ENCODE data around the gene CCL18.
"Not testable (repeated sequence)": the region's sequence is repeated elsewhere in the genome, so short reads cannot be mapped to it uniquely, and the experiment has no call there.

CCL18 gene

DNA sequence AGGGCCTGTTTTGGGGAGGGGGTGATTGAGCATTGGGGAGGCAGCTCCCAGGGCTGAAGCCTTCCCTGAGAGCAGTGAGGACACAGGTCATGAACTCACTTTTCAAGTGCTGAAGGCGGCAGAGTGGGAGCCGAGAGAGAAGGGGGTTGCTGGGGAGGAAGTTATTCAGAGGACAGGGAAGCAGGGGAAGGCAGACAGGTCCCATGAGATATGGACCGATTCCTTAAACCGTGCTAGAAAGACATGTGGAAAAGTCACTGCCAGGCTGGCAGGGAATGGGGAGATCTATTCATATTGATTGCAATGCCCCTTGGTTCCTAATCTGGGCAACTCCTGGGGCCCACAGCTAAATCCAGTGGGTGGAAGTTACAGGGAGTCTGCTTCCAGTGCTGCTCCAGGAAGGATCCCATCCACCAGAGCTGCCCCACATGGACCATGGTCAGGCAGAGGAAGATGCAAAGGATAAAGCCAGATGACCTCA is 40.7 kb downstream of the CCL18 start:
- Histone ChIP-seq H3K4me3 (ENCODE audit: insufficient read length, low read depth) (no peak overlapping the region), H3K4me1 (ENCODE audit: insufficient read depth, insufficient read length) (no peaks in the 10 kb centered on the region), H3K36me3 (ENCODE audit: insufficient read depth, insufficient read length, low read length) (no peaks in the 10 kb centered on the region), H3K27me3 (ENCODE audit: insufficient read depth, insufficient read length) (no peaks in the 10 kb centered on the region), H3K9me3 (ENCODE audit: insufficient read depth, low read length) (no peaks in the 10 kb centered on the region), H3K9ac (ENCODE audit: insufficient read length, low read depth) (no peak overlapping the region)
- DNase-seq (ENCODE audit: low read depth, low spot score), result no peak
- no peak for TF ChIP-seq SUZ12 (IDR thresholded peaks at IDR 0.05; ENCODE audit: extremely low read depth, insufficient read depth, insufficient read length)
- TF ChIP-seq YY1 (IDR thresholded peaks at IDR 0.05; ENCODE audit: insufficient read depth, insufficient read length), result no peak
- no peak for TF ChIP-seq ZNF274 (IDR thresholded peaks at IDR 0.05; ENCODE audit: low read depth, low read length)

DNA sequence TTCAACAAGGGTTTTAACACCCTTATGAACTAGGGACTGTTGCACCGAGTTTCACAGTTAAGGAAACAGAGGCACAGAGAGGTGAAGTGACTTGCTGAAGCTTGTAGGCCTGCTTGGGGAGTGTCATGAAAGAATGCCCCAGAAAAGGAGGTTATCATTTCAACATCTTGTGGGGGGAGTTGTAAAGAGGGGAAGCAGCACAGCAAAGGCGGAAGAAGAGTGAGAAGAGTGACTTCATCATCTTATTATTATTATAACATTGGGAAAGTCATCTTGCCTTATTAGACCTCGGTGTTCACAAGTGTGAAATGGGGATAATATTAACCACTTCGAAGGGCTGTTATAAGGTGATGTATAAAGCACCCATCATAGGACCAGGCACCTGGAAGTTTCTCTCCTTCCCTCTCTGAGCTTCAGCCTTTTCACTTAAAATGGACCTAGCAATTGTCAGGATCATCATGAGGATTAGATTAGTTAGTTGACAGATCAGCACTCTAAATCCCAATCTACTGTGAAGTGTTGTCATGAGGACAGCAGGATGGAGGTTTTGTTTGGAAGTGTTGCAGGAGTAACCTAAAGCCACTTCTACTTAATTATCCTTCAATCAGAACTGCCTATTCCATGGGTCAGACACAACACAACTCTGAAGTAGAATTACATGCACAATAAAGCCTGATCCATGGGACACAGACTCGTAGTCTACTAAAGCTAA is 41.9 kb downstream of the CCL18 start:
- Histone ChIP-seq H3K9me3 (ENCODE audit: insufficient read depth, low read length) (no peaks in the 10 kb centered on the region), H3K4me3 (ENCODE audit: insufficient read length, low read depth) (no peak overlapping the region), H3K27me3 (ENCODE audit: insufficient read depth, insufficient read length) (no peaks in the 10 kb centered on the region), H3K36me3 (ENCODE audit: insufficient read depth, insufficient read length, low read length) (no peaks in the 10 kb centered on the region), H3K9ac (ENCODE audit: insufficient read length, low read depth) (no peak overlapping the region), H3K4me1 (ENCODE audit: insufficient read depth, insufficient read length) (no peaks in the 10 kb centered on the region)
- no peak for TF ChIP-seq YY1 (IDR thresholded peaks at IDR 0.05; ENCODE audit: insufficient read depth, insufficient read length)
- no peak for TF ChIP-seq ZNF274 (IDR thresholded peaks at IDR 0.05; ENCODE audit: low read depth, low read length)
- no peak for TF ChIP-seq SUZ12 (IDR thresholded peaks at IDR 0.05; ENCODE audit: extremely low read depth, insufficient read depth, insufficient read length)
- DNase-seq (ENCODE audit: low read depth, low spot score), result no peak

DNA sequence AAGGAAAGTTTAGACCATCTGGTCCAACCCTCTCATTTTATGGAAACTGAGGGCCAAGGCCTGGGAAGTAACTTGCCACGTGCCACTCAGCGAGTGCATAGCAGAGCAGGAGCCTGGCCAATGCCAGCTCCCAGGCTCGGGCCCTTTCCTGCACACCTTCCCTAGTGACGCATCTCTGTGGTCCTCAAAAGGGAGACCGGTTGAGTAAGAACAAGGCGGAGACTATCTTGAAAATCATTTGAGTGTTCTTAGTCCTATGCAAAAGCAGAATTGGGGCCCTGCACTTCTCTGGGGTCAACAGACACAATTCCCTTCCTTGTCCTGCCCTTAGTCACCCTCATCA is 42.4 kb downstream of the CCL18 start:
- Histone ChIP-seq H3K27me3 (ENCODE audit: insufficient read depth, insufficient read length) (no peaks in the 10 kb centered on the region), H3K4me3 (ENCODE audit: insufficient read length, low read depth) (no peak overlapping the region), H3K9ac (ENCODE audit: insufficient read length, low read depth) (no peak overlapping the region), H3K36me3 (ENCODE audit: insufficient read depth, insufficient read length, low read length) (no peaks in the 10 kb centered on the region), H3K9me3 (ENCODE audit: insufficient read depth, low read length) (no peaks in the 10 kb centered on the region; the same call in 1 of the 2 replicates), H3K4me1 (ENCODE audit: insufficient read depth, insufficient read length) (no peaks in the 10 kb centered on the region)
- DNase-seq (ENCODE audit: low read depth, low spot score), result no peak
- TF ChIP-seq YY1 (IDR thresholded peaks at IDR 0.05; ENCODE audit: insufficient read depth, insufficient read length), result no peak
- TF ChIP-seq ZNF274 (IDR thresholded peaks at IDR 0.05; ENCODE audit: low read depth, low read length), result no peak
- no peak for TF ChIP-seq SUZ12 (IDR thresholded peaks at IDR 0.05; ENCODE audit: extremely low read depth, insufficient read depth, insufficient read length)

DNA sequence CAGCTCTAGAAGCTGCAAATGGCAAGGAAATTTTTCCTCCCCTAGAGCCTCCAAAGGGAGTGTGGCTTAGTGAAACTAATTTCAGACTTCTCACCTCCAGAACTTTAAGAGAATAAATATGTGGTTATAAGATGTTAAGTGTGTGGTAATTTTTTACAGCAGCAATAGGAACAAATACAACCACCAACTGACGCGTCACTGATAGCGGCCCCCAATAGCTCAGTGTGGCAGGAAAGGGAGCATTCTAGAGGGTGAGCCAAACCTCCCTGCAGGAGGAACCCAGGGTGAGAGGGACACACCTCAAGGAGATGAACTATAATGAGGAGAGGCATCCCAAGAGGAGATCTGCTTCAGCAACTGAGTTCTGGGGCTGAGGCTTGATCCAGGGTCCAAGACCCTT is 43.6 kb downstream of the CCL18 start:
- H3K36me3 ChIP-seq (ENCODE audit: insufficient read depth, insufficient read length, low read length), result no peaks in the 10 kb centered on the region
- no peaks in the 10 kb centered on the region for H3K27me3 ChIP-seq (ENCODE audit: insufficient read depth, insufficient read length)
- DNase-seq (ENCODE audit: low read depth, low spot score), result no peak
- TF ChIP-seq SUZ12 (IDR thresholded peaks at IDR 0.05; ENCODE audit: extremely low read depth, insufficient read depth, insufficient read length) (no peak), YY1 (IDR thresholded peaks at IDR 0.05; ENCODE audit: insufficient read depth, insufficient read length) (no peak), ZNF274 (IDR thresholded peaks at IDR 0.05; ENCODE audit: low read depth, low read length) (no peak)
- no peaks in the 10 kb centered on the region for H3K4me1 ChIP-seq (ENCODE audit: insufficient read depth, insufficient read length)
- H3K4me3 ChIP-seq (ENCODE audit: insufficient read length, low read depth), result no peak overlapping the region
- H3K9ac ChIP-seq (ENCODE audit: insufficient read length, low read depth), result no peak overlapping the region
- peaks cover 5% of the 10 kb centered on the region; the same call in 1 of the 2 replicates for H3K9me3 ChIP-seq (ENCODE audit: insufficient read depth, low read length)

DNA sequence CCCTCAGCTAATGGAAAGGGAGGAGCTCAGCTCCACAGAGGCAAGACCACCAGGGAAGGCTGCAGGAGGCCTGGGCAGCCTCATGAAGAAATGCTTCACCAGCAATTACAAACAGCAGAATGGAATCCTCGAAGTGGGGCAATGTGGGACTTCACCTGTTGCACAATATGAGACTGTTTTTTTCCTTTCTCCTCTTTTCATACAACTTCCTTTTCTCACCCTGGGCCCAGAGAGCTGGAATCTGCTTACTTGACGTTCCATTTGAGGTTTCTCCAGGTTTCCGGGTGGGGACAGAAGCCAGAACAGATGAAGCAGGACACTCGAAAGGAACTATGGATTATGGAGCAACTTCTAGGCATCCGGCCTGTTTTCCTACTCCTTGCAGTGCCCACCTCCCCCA is 44.2 kb downstream of the CCL18 start:
- not testable (repeated sequence) for H3K36me3 ChIP-seq (ENCODE audit: insufficient read depth, insufficient read length, low read length); H3K9ac ChIP-seq (ENCODE audit: insufficient read length, low read depth); DNase-seq (ENCODE audit: low read depth, low spot score); H3K4me1 ChIP-seq (ENCODE audit: insufficient read depth, insufficient read length); H3K4me3 ChIP-seq (ENCODE audit: insufficient read length, low read depth); H3K27me3 ChIP-seq (ENCODE audit: insufficient read depth, insufficient read length)
- H3K9me3 ChIP-seq (ENCODE audit: insufficient read depth, low read length), result peaks cover 10% of the 10 kb centered on the region; the same call in 1 of the 2 replicates

DNA sequence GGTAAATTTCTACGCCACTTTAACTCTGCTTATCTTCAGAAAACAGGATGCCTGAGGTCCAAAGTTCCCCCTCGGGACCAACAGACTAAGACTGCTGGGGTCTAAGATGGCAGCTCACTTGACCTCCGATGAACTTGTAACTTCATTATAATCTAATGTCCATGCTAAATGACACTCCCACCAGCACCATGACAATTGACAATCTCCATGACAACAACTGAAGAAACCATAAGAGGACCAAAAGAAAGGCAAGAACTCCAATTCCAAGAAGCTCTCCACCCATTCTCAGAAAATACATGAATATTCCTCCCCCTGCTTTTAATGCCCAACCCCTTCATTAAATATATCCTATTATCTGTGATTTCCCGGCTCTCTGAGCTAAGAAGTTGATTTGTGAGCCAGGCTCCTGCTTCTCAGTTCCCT is 47.0 kb downstream of the CCL18 start:
- Histone ChIP-seq H3K27me3 (ENCODE audit: insufficient read depth, insufficient read length) (no peaks in the 10 kb centered on the region), H3K9me3 (ENCODE audit: insufficient read depth, low read length) (peaks cover 10% of the 10 kb centered on the region; the same call in 1 of the 2 replicates), H3K36me3 (ENCODE audit: insufficient read depth, insufficient read length, low read length) (no peaks in the 10 kb centered on the region), H3K4me3 (ENCODE audit: insufficient read length, low read depth) (no peak overlapping the region), H3K9ac (ENCODE audit: insufficient read length, low read depth) (no peak overlapping the region), H3K4me1 (ENCODE audit: insufficient read depth, insufficient read length) (no peaks in the 10 kb centered on the region)
- no peak for DNase-seq (ENCODE audit: low read depth, low spot score)
- TF ChIP-seq ZNF274 (IDR thresholded peaks at IDR 0.05; ENCODE audit: low read depth, low read length), result no peak
- no peak for TF ChIP-seq SUZ12 (IDR thresholded peaks at IDR 0.05; ENCODE audit: extremely low read depth, insufficient read depth, insufficient read length)

DNA sequence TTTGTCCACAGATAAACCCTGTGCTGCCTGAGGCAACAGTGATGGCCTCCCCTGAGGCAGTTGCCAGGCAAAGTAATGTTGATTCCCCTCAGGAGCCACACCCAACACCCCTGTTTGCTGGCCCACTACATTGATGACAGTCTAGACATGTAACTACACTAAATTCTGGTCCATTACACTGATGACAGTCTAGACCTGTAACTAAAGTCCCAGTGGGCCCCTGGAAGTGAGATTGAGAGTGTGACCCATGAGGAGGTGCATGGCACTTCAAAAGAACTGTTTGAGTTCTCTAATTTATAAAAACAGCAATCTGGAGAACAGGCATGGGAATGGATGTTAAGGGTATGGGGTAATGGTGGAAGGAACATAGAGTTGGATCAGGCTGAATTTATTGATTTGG is 48.5 kb downstream of the CCL18 start:
- H3K27me3 ChIP-seq (ENCODE audit: insufficient read depth, insufficient read length), result no peaks in the 10 kb centered on the region
- no peak overlapping the region for H3K4me3 ChIP-seq (ENCODE audit: insufficient read length, low read depth)

DNA sequence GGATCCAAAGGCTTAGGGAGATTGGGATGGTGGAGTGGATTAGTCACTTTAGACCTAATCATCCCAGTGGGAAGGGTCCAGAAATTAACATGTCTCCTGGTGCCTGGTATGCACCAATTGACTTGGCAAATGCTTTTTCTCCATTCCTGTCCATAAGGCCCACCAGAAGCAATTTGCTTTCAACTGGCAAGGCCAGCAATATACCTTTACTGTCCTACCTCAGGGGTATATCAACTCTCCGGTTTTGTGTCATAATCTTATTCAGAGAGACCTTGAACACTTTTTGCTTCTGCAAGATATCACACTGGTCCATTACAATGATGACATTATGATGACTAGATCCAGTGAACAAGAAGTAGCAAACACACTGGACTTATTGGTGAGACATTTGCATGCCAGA is 49.1 kb downstream of the CCL18 start:
- H3K36me3 ChIP-seq (ENCODE audit: insufficient read depth, insufficient read length, low read length); H3K4me3 ChIP-seq (ENCODE audit: insufficient read length, low read depth); H3K4me1 ChIP-seq (ENCODE audit: insufficient read depth, insufficient read length); H3K9ac ChIP-seq (ENCODE audit: insufficient read length, low read depth); H3K27me3 ChIP-seq (ENCODE audit: insufficient read depth, insufficient read length); DNase-seq (ENCODE audit: low read depth, low spot score): not testable (repeated sequence)
- peaks cover 10% of the 10 kb centered on the region; the same call in 1 of the 2 replicates for H3K9me3 ChIP-seq (ENCODE audit: insufficient read depth, low read length)

More for the DNA sequence above, 48.5 kb downstream of the CCL18 start:
- Histone ChIP-seq H3K9ac (ENCODE audit: insufficient read length, low read depth) (no peak overlapping the region), H3K36me3 (ENCODE audit: insufficient read depth, insufficient read length, low read length) (no peaks in the 10 kb centered on the region), H3K9me3 (ENCODE audit: insufficient read depth, low read length) (peaks cover 10% of the 10 kb centered on the region; the same call in 1 of the 2 replicates), H3K4me1 (ENCODE audit: insufficient read depth, insufficient read length) (no peaks in the 10 kb centered on the region)
- no peak for DNase-seq (ENCODE audit: low read depth, low spot score)
- TF ChIP-seq ZNF274 (IDR thresholded peaks at IDR 0.05; ENCODE audit: low read depth, low read length) (no peak), YY1 (IDR thresholded peaks at IDR 0.05; ENCODE audit: insufficient read depth, insufficient read length) (no peak), SUZ12 (IDR thresholded peaks at IDR 0.05; ENCODE audit: extremely low read depth, insufficient read depth, insufficient read length) (no peak)

DNA sequence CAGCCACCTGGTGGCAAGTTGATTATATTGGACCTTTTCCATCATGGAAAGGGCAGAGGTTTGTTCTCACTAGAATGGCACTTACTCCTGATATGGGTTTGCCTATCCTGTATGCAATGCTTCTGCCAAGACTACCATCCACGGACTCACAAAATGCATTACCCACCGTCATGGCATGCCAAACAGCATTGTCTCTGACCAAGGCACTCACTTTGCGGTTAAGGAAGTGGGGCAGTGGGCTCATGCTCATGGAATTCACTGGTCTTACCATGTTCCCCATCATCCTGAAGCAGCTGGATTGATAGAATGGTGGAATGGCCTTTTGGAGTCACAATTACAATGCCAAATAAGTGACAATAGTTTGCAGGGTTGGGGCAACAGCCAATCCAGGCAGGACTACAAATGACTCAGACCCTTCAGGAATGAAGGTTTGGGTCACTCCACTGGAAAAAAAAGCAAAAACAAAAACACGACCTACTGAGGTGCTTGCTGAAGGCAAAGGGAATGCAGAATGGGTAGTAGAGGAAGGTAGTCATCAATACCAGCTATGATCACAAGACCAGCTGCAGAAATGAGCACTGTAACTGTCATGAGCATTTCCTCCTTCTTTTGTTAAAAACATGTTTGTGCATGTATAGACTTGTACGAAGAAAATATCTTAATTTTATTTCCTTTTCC is 51.0 kb downstream of the CCL18 start:
- not testable (repeated sequence) for DNase-seq (ENCODE audit: low read depth, low spot score); H3K4me3 ChIP-seq (ENCODE audit: insufficient read length, low read depth); H3K27me3 ChIP-seq (ENCODE audit: insufficient read depth, insufficient read length); H3K36me3 ChIP-seq (ENCODE audit: insufficient read depth, insufficient read length, low read length); H3K9ac ChIP-seq (ENCODE audit: insufficient read length, low read depth); H3K4me1 ChIP-seq (ENCODE audit: insufficient read depth, insufficient read length)
- peaks cover 10% of the 10 kb centered on the region; the same call in 1 of the 2 replicates for H3K9me3 ChIP-seq (ENCODE audit: insufficient read depth, low read length)

DNA sequence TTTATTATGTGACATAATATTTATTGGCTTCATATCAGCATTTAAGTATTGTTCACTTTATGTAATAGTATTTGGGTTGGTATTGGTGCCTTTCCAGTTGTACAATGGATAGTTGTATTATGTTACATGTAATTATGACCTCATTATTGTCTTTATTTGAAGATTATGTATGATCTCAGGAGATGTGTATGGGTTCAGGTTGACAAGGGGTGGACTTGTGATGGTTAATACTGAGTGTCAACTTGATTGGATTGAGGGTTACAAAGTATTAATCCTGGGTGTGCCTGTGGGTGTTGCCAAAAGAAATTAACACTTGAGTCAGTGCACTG is 51.5 kb downstream of the CCL18 start:
- not testable (repeated sequence) for H3K27me3 ChIP-seq (ENCODE audit: insufficient read depth, insufficient read length)
- H3K9me3 ChIP-seq (ENCODE audit: insufficient read depth, low read length), result peaks cover 10% of the 10 kb centered on the region; the same call in 1 of the 2 replicates

More for the DNA sequence above, 51.5 kb downstream of the CCL18 start:
- DNase-seq (ENCODE audit: low read depth, low spot score); H3K36me3 ChIP-seq (ENCODE audit: insufficient read depth, insufficient read length, low read length); H3K4me3 ChIP-seq (ENCODE audit: insufficient read length, low read depth); H3K4me1 ChIP-seq (ENCODE audit: insufficient read depth, insufficient read length); H3K9ac ChIP-seq (ENCODE audit: insufficient read length, low read depth): not testable (repeated sequence)
